HCT116 (cell line): ENCODE measurements around the gene PLCB2. TPM values are rescaled to one million over a fixed set of nuclear protein-coding genes. Genes with fewer than 3 reads are reported as not detected.

Experiments
- ATAC-seq: fragments of 200-7000 bp; cut with Tn5 transposase; 2 replicates; pipeline ENCODE4 v1.9.1; 2020; ENCODE audit warnings: mild to moderate bottlenecking, moderate library complexity
- BruUV-seq: library from RNA; stranded (reverse); fragments of 400-500 nt; replicated peaks from 2 replicates; lab custom pipeline; 2021; lab: Mats Ljungman, UMichigan
- CTCF ChIA-PET: fragments of 300-600 bp; sonication (Branson Sonifier 250); formaldehyde crosslinking; loops from one replicate; lab custom pipeline; 2021; ENCODE audit warnings: antibody characterized with exemption; lab: Charles Lee
- POLR2A ChIA-PET: fragments of 300-600, 350-600 bp; sonication (Branson Sonifier 250); formaldehyde crosslinking; loops from one replicate; lab custom pipeline; 2021; ENCODE audit warnings: antibody characterized with exemption; lab: Charles Lee
- RAD21 ChIA-PET, 2 experiments: fragments of 300-600 bp; sonication (Branson Sonifier 250); formaldehyde crosslinking; loops; one replicate each; lab custom pipeline; 2023; ENCODE audit warnings: low total read pairs in 2 of 2; ENCODE audit not compliant: uncharacterized antibody in 2 of 2, unreplicated experiment in 2 of 2, low non-redundant PET in 1 of 2; lab: Charles Lee
- DNase-seq: peaks from one replicate; pipeline ENCODE4 v3.0.0-alpha.2; 2010; ENCODE audit warnings: low read depth, low spot score
- H2AFZ ChIP-seq: fragments of 200-600 bp; shearing (Covaris generic), sonication (generic); 2 replicates; pipeline ENCODE4 v1.6.1; 2017; ENCODE audit warnings: low read depth, mixed run types, mixed read lengths, antibody characterized with exemption, low read length; ENCODE audit not compliant: poor library complexity, severe bottlenecking
- H3K27ac ChIP-seq: 2 replicates; pipeline ENCODE4 v1.5.1; 2012; ENCODE audit warnings: low read depth, low read length
- H3K27me3 ChIP-seq: fragments of 200-600 bp; sonication (generic); 2 replicates; pipeline ENCODE4 v1.6.1; 2016; ENCODE audit warnings: mixed run types, low read length, mixed read lengths; ENCODE audit not compliant: insufficient read depth
- H3K36me3 ChIP-seq, 2 experiments: fragments of 200-500 bp in 1 of 2; fragments of 200-600 bp in 1 of 2; sonication (Bioruptor generic) in 1 of 2; sonication (generic) in 1 of 2; 2 replicates each; pipeline versions ENCODE4 v1.5.1 to v1.6.1; 2014 to 2016; ENCODE audit warnings: low read length in 2 of 2, inconsistent platforms in 1 of 2, mixed read lengths in 1 of 2, mixed run types in 1 of 2; ENCODE audit not compliant: insufficient read depth in 2 of 2, control insufficient read depth in 1 of 2
- H3K4me1 ChIP-seq, 2 experiments: fragments of 200-600 bp in 1 of 2; sonication (generic) in 1 of 2; 2 replicates each; pipeline versions ENCODE4 v1.5.1 to v1.6.1; 2012 to 2017; ENCODE audit warnings: low read length in 2 of 2, inconsistent platforms in 1 of 2, mild to moderate bottlenecking in 1 of 2, mixed read lengths in 1 of 2, mixed run types in 1 of 2, moderate library complexity in 1 of 2; ENCODE audit not compliant: insufficient read depth in 2 of 2, control insufficient read depth in 1 of 2
- H3K4me2 ChIP-seq: fragments of 200-600 bp; sonication (generic); 2 replicates; pipeline ENCODE4 v1.6.1; 2017; ENCODE audit warnings: mixed run types, low read length, mixed read lengths
- H3K4me3 ChIP-seq, 2 experiments: fragments of 200-600 bp in 1 of 2; sonication (generic) in 1 of 2; replicated peaks in 1 of 2; 2 replicates each; pipeline ENCODE4 v1.5.1; 2011 to 2016; ENCODE audit warnings: low read length in 2 of 2, control low read depth in 1 of 2, low read depth in 1 of 2, mild to moderate bottlenecking in 1 of 2, mixed read lengths in 1 of 2, mixed run types in 1 of 2
- H3K79me2 ChIP-seq: fragments of 200-600 bp; sonication (generic); 2 replicates; pipeline ENCODE4 v1.6.1; 2017; ENCODE audit warnings: mild to moderate bottlenecking, mixed run types, low read length, moderate library complexity, mixed read lengths; ENCODE audit not compliant: insufficient read depth
- H3K9ac ChIP-seq: fragments of 200-600 bp; sonication (generic); 2 replicates; pipeline ENCODE4 v1.6.1; 2016; ENCODE audit warnings: low read length, mixed read lengths
- H3K9me2 ChIP-seq: fragments of 200-600 bp; sonication (generic), shearing (Covaris generic); 2 replicates; pipeline ENCODE4 v1.6.1; 2017; ENCODE audit warnings: mixed run types, mild to moderate bottlenecking, moderate library complexity; ENCODE audit not compliant: insufficient read depth
- H3K9me3 ChIP-seq, 2 experiments: fragments of 200-500 bp in 1 of 2; fragments of 200-600 bp in 1 of 2; sonication (Bioruptor generic) in 1 of 2; sonication (generic) in 1 of 2; 2 replicates each; pipeline ENCODE4 v1.6.1; 2014 to 2017; ENCODE audit warnings: low read length in 2 of 2, mixed read lengths in 2 of 2, inconsistent platforms in 1 of 2, low read depth in 1 of 2, mild to moderate bottlenecking in 1 of 2, mixed run types in 1 of 2, moderate library complexity in 1 of 2; ENCODE audit not compliant: control insufficient read depth in 1 of 2, insufficient read depth in 1 of 2
- H4K20me1 ChIP-seq: fragments of 200-600 bp; sonication (generic), shearing (Covaris generic); 2 replicates; pipeline ENCODE4 v1.6.1; 2017; ENCODE audit warnings: mixed run types, mild to moderate bottlenecking, moderate library complexity; ENCODE audit not compliant: insufficient read depth
- CEBPB ChIP-seq: IDR thresholded peaks from 2 replicates; pipeline ENCODE4 v1.6.1; 2012; ENCODE audit warnings: low read depth
- EGR1 ChIP-seq: IDR thresholded peaks from 2 replicates; pipeline ENCODE4 v1.6.1; 2012; ENCODE audit warnings: low read depth
- EZH2 ChIP-seq: fragments of 200-600 bp; sonication (generic); IDR thresholded peaks from 2 replicates; pipeline ENCODE4 v1.6.1; 2017; ENCODE audit warnings: antibody characterized with exemption, mixed run types
- FOSL1 ChIP-seq: IDR thresholded peaks from 2 replicates; pipeline ENCODE4 v1.6.1; 2012; ENCODE audit warnings: low read depth
- POLR2A ChIP-seq: IDR thresholded peaks from 2 replicates; pipeline ENCODE4 v1.7.0; 2011; ENCODE audit warnings: borderline replicate concordance; ENCODE audit not compliant: insufficient read depth, insufficient read length; ENCODE audit errors: extremely low read depth
- SIN3A ChIP-seq: IDR thresholded peaks from 2 replicates; pipeline ENCODE4 v1.6.1; 2012; ENCODE audit warnings: low read depth
- SP1 ChIP-seq: IDR thresholded peaks from 2 replicates; pipeline ENCODE4 v1.6.1; 2012; ENCODE audit warnings: low read depth
- TCF7L2 ChIP-seq: IDR thresholded peaks from 2 replicates; pipeline ENCODE4 v1.7.0; 2011; ENCODE audit warnings: borderline replicate concordance, inconsistent platforms; ENCODE audit not compliant: insufficient read depth, insufficient read length; ENCODE audit errors: extremely low read depth
- ZBTB33 ChIP-seq: IDR thresholded peaks from 2 replicates; pipeline ENCODE4 v1.6.1; 2011; ENCODE audit warnings: mild to moderate bottlenecking, low read length, moderate library complexity; ENCODE audit not compliant: insufficient replicate concordance; ENCODE audit errors: extremely low read depth
- ZFX ChIP-seq: fragments of 450-650 bp; IDR thresholded peaks from 2 replicates; pipeline ENCODE4 v1.6.1; 2017
- intact Hi-C: fragments of 100-400 bp; cut with micrococcal nuclease; formaldehyde crosslinking; loops from 2 replicates; pipeline ENCODE4 v1.10.0; 2022
- total RNA-seq: library from RNA; stranded (reverse); gene quantifications from one replicate; pipeline ENCODE4 v1.2.1, GENCODE V29; 2021; ENCODE audit not compliant: unreplicated experiment

Gene PLCB2
- total RNA-seq, 1 experiment from 2014 or later = 2.8 TPM

- DNase-seq (no peak), ATAC-seq (no peak)
- ChIA-PET POLR2A (no interaction called here), CTCF (interaction anchor here (1.5 kb wide), 1 partner anchor 16 kb away, joined by 4 read pairs; no protein-coding TSS in a partner anchor), RAD21 (interaction anchor here in 1 of 2 experiments (0.5 kb wide), 1 partner anchor 11 kb away, joined by 3 read pairs; no protein-coding TSS in a partner anchor)
- Histone ChIP-seq H3K9ac (no peak overlapping the region), H3K27me3 (no peaks in the 10 kb centered on the region), H3K4me1 (peaks cover 24 to 33% of the 10 kb centered on the region in 2 experiments), H3K36me3 (no peaks in the 10 kb centered on the region), H3K27ac (no peak overlapping the region), H3K9me3 (no peaks in the 10 kb centered on the region), H3K4me2 (no peak overlapping the region), H2AFZ (no peak overlapping the region), H3K9me2 (no peaks in the 10 kb centered on the region), H3K4me3 (no peak overlapping the region), H3K79me2 (no peaks in the 10 kb centered on the region), H4K20me1 (no peaks in the 10 kb centered on the region)
- no peak for TF ChIP-seq FOSL1
- TF ChIP-seq ZFX = no peak
- TF ChIP-seq ZBTB33 = no peak
- TF ChIP-seq EGR1 = no peak
- TF ChIP-seq EZH2 = no peak
- intact Hi-C loops = no loop called here
- BruUV-seq = no TSS peak
These were observed 13.5 kb downstream of the PLCB2 start for GRCh38 chr15:40293905-40294895.

GRCh38 chr15:40293006-40293405 is 14.7 kb downstream of the PLCB2 start:
- no peaks in the 10 kb centered on the region for H3K9me2 ChIP-seq
- H2AFZ ChIP-seq = no peak overlapping the region
- ChIA-PET POLR2A (no interaction called here), CTCF (interaction anchor here (1.5 kb wide), 1 partner anchor 17 kb away, joined by 4 read pairs; no protein-coding TSS in a partner anchor), RAD21 (no interaction called here)
- H3K36me3 ChIP-seq = no peaks in the 10 kb centered on the region
- intact Hi-C loops = no loop called here
- no peak for ATAC-seq
- H3K27me3 ChIP-seq = no peaks in the 10 kb centered on the region
- no peak overlapping the region for H3K4me3 ChIP-seq
- no peaks in the 10 kb centered on the region for H4K20me1 ChIP-seq
- H3K4me1 ChIP-seq = peaks cover 35 to 42% of the 10 kb centered on the region in 2 experiments
- H3K79me2 ChIP-seq = no peaks in the 10 kb centered on the region
- DNase-seq = no peak
- H3K4me2 ChIP-seq = no peak overlapping the region
- H3K9me3 ChIP-seq = no peaks in the 10 kb centered on the region
- H3K9ac ChIP-seq = no peak overlapping the region
- no peak overlapping the region for H3K27ac ChIP-seq
- TF ChIP-seq SP1 (no peak), EZH2 (no peak), EGR1 (no peak), POLR2A (no peak), CEBPB (no peak), TCF7L2 (no peak), SIN3A (no peak)
- no TSS peak for BruUV-seq
